Ishikawa (cell line): ENCODE results near the gene MAMDC4.

Experiments
- CEBPB ChIP-seq: IDR thresholded peaks from 2 replicates; pipeline ENCODE4 v1.6.1; 2012
- CREB1 ChIP-seq: IDR thresholded peaks from 2 replicates; pipeline ENCODE4 v1.6.1; 2012; ENCODE audit warnings: low read depth
- EGR1 ChIP-seq: IDR thresholded peaks from 2 replicates; pipeline ENCODE4 v1.6.1; 2012
- EP300 ChIP-seq: IDR thresholded peaks from 2 replicates; pipeline ENCODE4 v1.6.1; 2012; ENCODE audit warnings: borderline replicate concordance
- FOXM1 ChIP-seq: IDR thresholded peaks from 2 replicates; pipeline ENCODE4 v1.6.1; 2012; ENCODE audit warnings: low read depth, borderline replicate concordance
- NFIC ChIP-seq: IDR thresholded peaks from 2 replicates; pipeline ENCODE4 v1.6.1; 2012
- RAD21 ChIP-seq: IDR thresholded peaks from 2 replicates; pipeline ENCODE4 v1.6.1; 2012; ENCODE audit warnings: low read depth
- TAF1 ChIP-seq: IDR thresholded peaks from 2 replicates; pipeline ENCODE4 v1.6.1; 2012; ENCODE audit warnings: low read depth, mild to moderate bottlenecking
- TCF12 ChIP-seq: IDR thresholded peaks from 2 replicates; pipeline ENCODE4 v1.6.1; 2012; ENCODE audit warnings: low read depth
- TEAD4 ChIP-seq: IDR thresholded peaks from 2 replicates; pipeline ENCODE4 v1.6.1; 2012
- YY1 ChIP-seq: IDR thresholded peaks from 2 replicates; pipeline ENCODE4 v1.6.1; 2012; ENCODE audit warnings: low read depth
- ZBTB7A ChIP-seq: IDR thresholded peaks from 2 replicates; pipeline ENCODE4 v1.6.1; 2012; ENCODE audit warnings: low read depth
- TF ChIP-seq, protein P1 (sequence below): IDR thresholded peaks from 2 replicates; pipeline ENCODE4 v1.6.1; 2012
- TF ChIP-seq, protein P2 (sequence below): IDR thresholded peaks from 2 replicates; pipeline ENCODE4 v1.6.1; 2012
- TF ChIP-seq, protein P3 (sequence below): IDR thresholded peaks from 2 replicates; pipeline ENCODE4 v1.6.1; 2012; ENCODE audit warnings: low read depth, mild to moderate bottlenecking

MAMDC4 gene

DNA sequence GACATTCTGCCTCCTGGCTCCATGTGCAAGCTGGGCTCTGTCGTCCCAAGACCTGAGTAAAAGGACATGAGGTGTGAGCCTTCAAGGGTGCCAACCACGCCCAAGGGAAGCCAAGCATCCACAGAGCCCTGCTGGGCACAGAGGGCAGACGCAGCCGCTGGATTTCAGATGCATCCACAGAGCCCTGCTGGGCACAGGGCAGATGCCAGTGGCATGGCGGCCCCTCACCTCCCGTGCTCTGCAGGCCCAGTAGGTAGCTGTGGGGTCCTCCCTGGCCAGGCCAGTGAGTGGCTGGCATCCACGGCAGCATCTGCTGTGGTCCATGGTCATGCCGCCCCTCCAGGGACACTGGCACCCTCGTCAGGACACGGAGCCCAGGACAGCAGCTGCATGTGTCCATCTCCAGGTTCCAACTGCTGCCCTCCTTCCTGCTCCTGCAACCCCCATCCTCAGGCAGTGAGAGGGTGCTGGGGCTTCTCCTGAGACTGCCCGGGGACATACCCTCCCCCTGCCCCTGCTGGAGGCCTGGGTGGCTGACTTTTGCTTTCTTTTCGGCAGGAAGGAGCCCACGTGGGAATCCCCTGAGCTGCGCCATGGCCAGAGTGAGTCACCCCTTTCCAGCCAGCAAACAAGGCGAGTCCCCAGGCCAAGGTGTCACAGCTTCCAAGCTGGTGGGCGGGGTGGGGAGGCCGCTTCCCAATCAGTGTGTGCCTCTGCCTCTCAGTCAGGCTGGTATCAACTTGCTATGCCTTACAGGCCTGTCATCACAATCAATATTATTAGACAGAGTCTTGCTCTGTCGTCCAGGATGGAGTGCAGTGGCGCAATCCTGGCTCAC, 30.2 kb downstream of the MAMDC4 start:
- TF ChIP-seq YY1 (no peak), TEAD4 (no peak)
- TF ChIP-seq, protein P1, sequence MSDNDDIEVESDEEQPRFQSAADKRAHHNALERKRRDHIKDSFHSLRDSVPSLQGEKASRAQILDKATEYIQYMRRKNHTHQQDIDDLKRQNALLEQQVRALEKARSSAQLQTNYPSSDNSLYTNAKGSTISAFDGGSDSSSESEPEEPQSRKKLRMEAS = 0 out of 2 replicates have a peak, but pooled peaks have one; percentile 23

DNA sequence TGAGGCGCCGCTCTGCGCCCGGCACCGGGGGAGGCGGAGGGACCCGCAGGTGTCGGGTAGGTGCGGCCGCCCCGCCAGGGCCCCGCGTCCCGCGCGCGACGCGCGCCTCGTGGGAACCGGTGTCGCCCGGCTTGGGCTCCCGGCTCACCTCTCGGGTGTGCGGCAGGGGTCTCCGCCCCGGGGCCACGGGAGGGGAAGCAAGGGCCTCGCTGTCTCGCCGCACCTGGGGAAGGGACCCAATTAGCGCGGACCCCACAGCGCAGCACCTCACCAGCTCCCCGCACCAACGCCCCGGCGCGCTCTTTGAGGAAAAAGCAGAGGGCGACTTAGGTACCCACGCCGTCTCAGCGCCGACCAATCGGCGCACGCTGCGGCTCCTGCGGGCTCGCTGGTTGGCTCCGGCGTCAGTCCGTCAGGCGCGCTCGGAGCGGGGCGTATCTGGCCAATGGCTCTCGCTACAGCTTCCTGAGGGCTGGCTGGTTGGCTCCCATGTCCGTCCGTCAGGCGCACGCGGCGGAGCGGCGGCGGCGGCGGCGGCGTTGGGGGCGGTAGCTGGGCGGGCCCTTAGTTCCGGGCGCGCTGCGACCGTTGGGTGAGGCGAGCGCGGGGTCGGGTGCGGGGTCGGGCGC, 33.9 kb downstream of the MAMDC4 start, which contains the start of gene TRAF2:
Gene TRAF2 (plus strand): TSS at position 567 of the 629 bp plus-strand sequence. CDS start 12,225 bp downstream, outside the sequence.
- TF ChIP-seq NFIC (no peak), EGR1 (0 out of 2 replicates have a peak, but pooled peaks have one; percentile 2), YY1 (peak; percentile 18; the same call in 1 of the 2 replicates), EP300 (0 out of 2 replicates have a peak, but pooled peaks have one; percentile 3), TEAD4 (no peak), RAD21 (no peak), ZBTB7A (0 out of 2 replicates have a peak, but pooled peaks have one; percentile 12), CREB1 (peak; percentile 74), FOXM1 (no peak), CEBPB (no peak), TAF1 (peak; percentile 56; the same call in 1 of the 2 replicates), TCF12 (no peak; the same call in 1 of the 2 replicates)
- TF ChIP-seq, protein P2, sequence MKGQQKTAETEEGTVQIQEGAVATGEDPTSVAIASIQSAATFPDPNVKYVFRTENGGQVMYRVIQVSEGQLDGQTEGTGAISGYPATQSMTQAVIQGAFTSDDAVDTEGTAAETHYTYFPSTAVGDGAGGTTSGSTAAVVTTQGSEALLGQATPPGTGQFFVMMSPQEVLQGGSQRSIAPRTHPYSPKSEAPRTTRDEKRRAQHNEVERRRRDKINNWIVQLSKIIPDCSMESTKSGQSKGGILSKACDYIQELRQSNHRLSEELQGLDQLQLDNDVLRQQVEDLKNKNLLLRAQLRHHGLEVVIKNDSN = 0 out of 2 replicates have a peak, but pooled peaks have one; percentile 31
- TF ChIP-seq, protein P1 = peak; percentile 83
- TF ChIP-seq, protein P3, sequence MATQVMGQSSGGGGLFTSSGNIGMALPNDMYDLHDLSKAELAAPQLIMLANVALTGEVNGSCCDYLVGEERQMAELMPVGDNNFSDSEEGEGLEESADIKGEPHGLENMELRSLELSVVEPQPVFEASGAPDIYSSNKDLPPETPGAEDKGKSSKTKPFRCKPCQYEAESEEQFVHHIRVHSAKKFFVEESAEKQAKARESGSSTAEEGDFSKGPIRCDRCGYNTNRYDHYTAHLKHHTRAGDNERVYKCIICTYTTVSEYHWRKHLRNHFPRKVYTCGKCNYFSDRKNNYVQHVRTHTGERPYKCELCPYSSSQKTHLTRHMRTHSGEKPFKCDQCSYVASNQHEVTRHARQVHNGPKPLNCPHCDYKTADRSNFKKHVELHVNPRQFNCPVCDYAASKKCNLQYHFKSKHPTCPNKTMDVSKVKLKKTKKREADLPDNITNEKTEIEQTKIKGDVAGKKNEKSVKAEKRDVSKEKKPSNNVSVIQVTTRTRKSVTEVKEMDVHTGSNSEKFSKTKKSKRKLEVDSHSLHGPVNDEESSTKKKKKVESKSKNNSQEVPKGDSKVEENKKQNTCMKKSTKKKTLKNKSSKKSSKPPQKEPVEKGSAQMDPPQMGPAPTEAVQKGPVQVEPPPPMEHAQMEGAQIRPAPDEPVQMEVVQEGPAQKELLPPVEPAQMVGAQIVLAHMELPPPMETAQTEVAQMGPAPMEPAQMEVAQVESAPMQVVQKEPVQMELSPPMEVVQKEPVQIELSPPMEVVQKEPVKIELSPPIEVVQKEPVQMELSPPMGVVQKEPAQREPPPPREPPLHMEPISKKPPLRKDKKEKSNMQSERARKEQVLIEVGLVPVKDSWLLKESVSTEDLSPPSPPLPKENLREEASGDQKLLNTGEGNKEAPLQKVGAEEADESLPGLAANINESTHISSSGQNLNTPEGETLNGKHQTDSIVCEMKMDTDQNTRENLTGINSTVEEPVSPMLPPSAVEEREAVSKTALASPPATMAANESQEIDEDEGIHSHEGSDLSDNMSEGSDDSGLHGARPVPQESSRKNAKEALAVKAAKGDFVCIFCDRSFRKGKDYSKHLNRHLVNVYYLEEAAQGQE = no peak

DNA sequence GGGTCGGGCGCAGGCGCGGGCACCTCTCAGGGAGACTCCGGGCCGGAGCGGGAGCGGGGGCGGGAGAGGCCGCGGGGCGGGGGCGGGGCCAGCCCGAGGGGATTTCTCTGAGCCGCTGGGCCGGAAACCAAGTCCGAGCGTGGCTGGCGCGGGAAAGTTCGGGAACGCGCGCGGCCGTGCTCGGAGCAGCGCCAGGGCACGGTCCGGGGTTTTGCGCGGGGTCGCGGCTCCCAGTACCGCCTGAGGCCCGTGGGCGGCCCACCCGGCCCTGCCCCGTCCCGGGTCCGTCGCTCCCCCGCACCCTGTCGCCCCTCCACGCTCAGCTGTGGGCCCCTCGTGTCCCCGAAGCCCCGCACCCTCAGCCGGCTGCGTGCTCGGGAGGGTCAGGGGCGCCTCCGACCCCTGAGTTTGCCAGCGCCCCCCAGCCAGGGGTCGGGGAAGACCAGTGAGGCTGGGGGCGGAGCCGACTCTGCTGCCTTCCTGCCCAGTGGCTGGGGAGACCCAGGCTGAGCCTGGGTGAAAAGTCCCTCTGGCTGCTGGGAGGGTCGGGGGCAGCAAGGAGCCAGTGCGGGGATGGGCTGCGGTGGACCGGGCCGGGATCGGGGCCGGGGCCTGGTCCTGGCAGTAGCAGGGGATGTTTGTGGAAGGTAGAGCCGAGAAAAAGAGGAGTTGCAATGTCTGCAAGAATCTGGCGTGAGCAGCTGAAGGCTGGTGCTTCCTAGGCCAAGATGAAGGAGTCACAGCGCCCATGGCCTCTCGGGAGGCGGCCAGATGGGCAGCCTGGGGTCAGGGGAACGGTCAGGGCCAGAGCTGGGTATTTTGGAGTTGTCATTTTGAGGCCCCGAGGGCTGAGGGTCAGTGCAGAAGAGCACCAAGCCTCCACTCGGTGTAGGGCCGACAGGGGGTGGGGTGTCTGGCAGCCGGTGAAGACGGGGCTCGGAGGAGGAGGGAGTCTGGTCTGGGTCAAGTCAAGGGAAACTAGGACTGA, 34.8 kb downstream of the MAMDC4 start:
- no peak for TF ChIP-seq CEBPB
- peak; percentile 93 for TF ChIP-seq ZBTB7A

DNA sequence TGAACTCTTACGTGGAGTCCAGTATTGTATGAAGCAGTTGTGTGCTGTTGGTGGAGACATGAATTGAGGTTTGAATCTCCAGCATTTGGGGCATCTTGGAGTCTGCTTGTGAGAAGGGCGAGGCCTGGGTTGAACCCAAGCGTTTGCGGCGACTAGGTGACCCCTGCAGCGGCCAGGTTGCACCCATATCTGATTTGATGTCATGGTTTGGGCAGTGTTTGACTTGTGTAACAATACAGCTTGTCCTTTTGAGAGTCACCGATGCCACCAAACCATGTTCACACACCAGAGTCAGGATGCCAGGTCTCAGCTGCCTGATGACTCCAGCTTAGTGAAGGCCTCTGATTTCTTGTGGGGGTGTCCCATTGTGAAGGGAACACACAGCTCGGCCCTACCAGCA, 36.3 kb downstream of the MAMDC4 start:
- TF ChIP-seq, protein P2 = no peak
- TF ChIP-seq NFIC (no peak), CREB1 (no peak), TEAD4 (no peak), ZBTB7A (no peak), EGR1 (no peak), EP300 (no peak), FOXM1 (no peak), RAD21 (no peak), CEBPB (no peak), TAF1 (no peak), YY1 (no peak), TCF12 (no peak)
- TF ChIP-seq, protein P3 = no peak
- TF ChIP-seq, protein P1 = no peak
